B cell (primary cell): ENCODE results near the gene HOXA10. TPM values are rescaled to one million over a fixed set of nuclear protein-coding genes. Genes with fewer than 3 reads are reported as not detected.
A peak's percentile ranks its signal among the peaks of the same experiment; 100 is the strongest.

ENCODE experiments used
- ATAC-seq: fragments of 200-7000 bp; cut with Tn5 transposase; one replicate; pipeline ENCODE4 v1.10.0; 2021; ENCODE audit warnings: low read depth, mild to moderate bottlenecking, moderate number of reproducible peaks, moderate library complexity
- CTCF ChIA-PET: fragments of 350-600 bp; sonication (Branson Sonifier 250); formaldehyde crosslinking; loops from one replicate; lab custom pipeline; 2021; ENCODE audit warnings: antibody characterized with exemption, inconsistent platforms; lab: Charles Lee
- POLR2A ChIA-PET: fragments of 350-600 bp; sonication (Branson Sonifier 250); formaldehyde crosslinking; loops from one replicate; lab custom pipeline; 2021; ENCODE audit warnings: antibody characterized with exemption; lab: Charles Lee
- DNase-seq: peaks from one replicate; pipeline ENCODE4 v3.0.0; 2013
- H2AFZ ChIP-seq: 2 replicates; pipeline ENCODE4 v1.6.1; 2012; ENCODE audit warnings: mild to moderate bottlenecking, low read depth, low read length; ENCODE audit not compliant: insufficient read depth, poor library complexity, severe bottlenecking
- H3K27ac ChIP-seq, 2 donors: 1 replicate in 1 of 2; 2 replicates in 1 of 2; pipeline ENCODE4 v1.5.1; 2012 to 2013; ENCODE audit warnings: low read length in 2 of 2, mild to moderate bottlenecking in 2 of 2, moderate library complexity in 1 of 2
- H3K27me3 ChIP-seq, 4 experiments: fragments of 200-600 bp in 1 of 4; sonication (generic) in 1 of 4; replicated peaks in 1 of 4; 1 replicate in 2 of 4; 2 replicates in 2 of 4; pipeline versions ENCODE4 v1.6.1 to v1.7.0; 2013 to 2016; ENCODE audit warnings: low read length in 3 of 4, mild to moderate bottlenecking in 2 of 4, mixed read lengths in 1 of 4, moderate library complexity in 1 of 4; ENCODE audit not compliant: insufficient read depth in 4 of 4, control insufficient read depth in 3 of 4; ENCODE audit errors: control extremely low read depth in 1 of 4
- H3K36me3 ChIP-seq, 2 experiments: replicated peaks in 1 of 2; 1 replicate in 1 of 2; 2 replicates in 1 of 2; pipeline versions ENCODE4 v1.6.1 to v1.7.1; 2013; ENCODE audit warnings: low read length in 1 of 2; ENCODE audit not compliant: insufficient read depth in 2 of 2, control insufficient read depth in 1 of 2; ENCODE audit errors: control extremely low read depth in 1 of 2, extremely low read depth in 1 of 2
- H3K4me1 ChIP-seq, 2 donors: fragments of 200-600 bp in 1 of 2; sonication (generic) in 1 of 2; 1 replicate in 1 of 2; 2 replicates in 1 of 2; pipeline versions ENCODE4 v1.5.1 to v1.6.1; 2013 to 2017; ENCODE audit warnings: low read length in 2 of 2; ENCODE audit not compliant: control insufficient read depth in 2 of 2, insufficient read depth in 2 of 2
- H3K4me2 ChIP-seq: replicated peaks from 2 replicates; pipeline ENCODE3; 2012; ENCODE audit warnings: mild to moderate bottlenecking, low read depth, low read length; ENCODE audit not compliant: poor library complexity, severe bottlenecking
- H3K4me3 ChIP-seq, 5 experiments: fragments of 200-600 bp in 1 of 5; sonication (generic) in 1 of 5; 1 replicate in 3 of 5; 2 replicates in 2 of 5; pipeline versions ENCODE4 v1.5.1 to v1.7.0; 2011 to 2016; ENCODE audit warnings: low read length in 4 of 5, mild to moderate bottlenecking in 4 of 5, low read depth in 2 of 5, control low read depth in 1 of 5, moderate library complexity in 1 of 5; ENCODE audit not compliant: insufficient read depth in 1 of 5; ENCODE audit errors: control extremely low read depth in 1 of 5, extremely low read depth in 1 of 5
- H3K79me2 ChIP-seq: fragments of 200-600 bp; sonication (generic); one replicate; pipeline ENCODE4 v1.6.0; 2016; ENCODE audit warnings: low read length; ENCODE audit not compliant: control insufficient read depth, insufficient read depth
- H3K9ac ChIP-seq: fragments of 200-600 bp; sonication (generic); 2 replicates; pipeline ENCODE4 v1.6.1; 2017; ENCODE audit warnings: mild to moderate bottlenecking, low read length, moderate library complexity
- H3K9me3 ChIP-seq, 3 donors: one replicate each; pipeline versions ENCODE4 v1.6.1 to v1.7.1; 2013; ENCODE audit warnings: low read length in 2 of 3; ENCODE audit not compliant: control insufficient read depth in 2 of 3, insufficient read depth in 1 of 3; ENCODE audit errors: control extremely low read depth in 1 of 3
- H4K20me1 ChIP-seq: 2 replicates; pipeline ENCODE4 v1.6.0; 2012; ENCODE audit warnings: mild to moderate bottlenecking, low read length; ENCODE audit not compliant: insufficient read depth, control insufficient read depth, poor library complexity, severe bottlenecking
- H3K27ac Mint-ChIP-seq: one replicate; pipeline ENCODE4 v1.8.0; 2021; ENCODE audit warnings: mixed read lengths
- H3K27me3 Mint-ChIP-seq: one replicate; pipeline ENCODE4 v1.8.0; 2021; ENCODE audit warnings: mixed read lengths
- H3K4me1 Mint-ChIP-seq: one replicate; pipeline ENCODE4 v1.8.0; 2021; ENCODE audit warnings: mixed read lengths
- H3K4me3 Mint-ChIP-seq: one replicate; pipeline ENCODE4 v1.8.0; 2021; ENCODE audit warnings: mixed read lengths
- H3K9me3 Mint-ChIP-seq: one replicate; pipeline ENCODE4 v1.8.0; 2022; ENCODE audit warnings: mixed read lengths; ENCODE audit not compliant: insufficient read depth
- CTCF ChIP-seq: fragments of 200-600 bp; IDR thresholded peaks from one replicate; pipeline ENCODE4 v1.8.0; 2022; ENCODE audit warnings: antibody characterized with exemption, mild to moderate bottlenecking
- EZH2 ChIP-seq: IDR thresholded peaks from 2 replicates; pipeline ENCODE4 v1.6.1; 2012; ENCODE audit warnings: borderline replicate concordance, low read depth, mild to moderate bottlenecking, moderate library complexity, low read length; ENCODE audit not compliant: insufficient read depth, poor library complexity, severe bottlenecking
- WGBS: methylation state at CpG from one replicate; pipeline ENCODE4 v1.1.5; 2013; ENCODE audit warnings: missing lambda C conversion rate; ENCODE audit not compliant: insufficient coverage; 5-methylcytosine and 5-hydroxymethylcytosine counted together
- intact Hi-C: fragments of 100-400 bp; cut with micrococcal nuclease; formaldehyde crosslinking; loops from one replicate; pipeline ENCODE4 v1.10.0; 2022
- polyA plus RNA-seq: library from polyadenylated mRNA; depleted of rRNA; stranded (reverse); fragments of >200 nt; gene quantifications from 2 replicates; pipeline ENCODE4 v1.2.3, GENCODE V29; 2012
- total RNA-seq, 2 donors: library from RNA; stranded (reverse); fragments of 120-200 nt in 1 of 2; gene quantifications; 1 replicate in 1 of 2; 2 replicates in 1 of 2; pipeline versions ENCODE4 v1.2.3 to v1.2.4, GENCODE V29; 2013 to 2022

Gene HOXA10
- total and polyA plus RNA-seq, 2 donors (not counting 1 experiment from before 2014, with no cell fraction given) = not detected

GRCh38 chr7:27156916-27157701, 17.0 kb downstream of the HOXA10 start:
- H3K9ac ChIP-seq = no peak overlapping the region
- H2AFZ ChIP-seq = no peak overlapping the region
- peaks cover 62 to 74% of the 10 kb centered on the region in 2 donors for H3K4me1 ChIP-seq
- H3K9me3 ChIP-seq = peaks cover 0 to 81% (median 18%) of the 10 kb centered on the region in 3 donors
- H3K4me2 ChIP-seq = no peak overlapping the region
- H3K79me2 ChIP-seq = no peaks in the 10 kb centered on the region
- H3K27me3 ChIP-seq = peaks cover 1 to 94% (median 79%) of the 10 kb centered on the region in 4 experiments
- intact Hi-C loops = loop anchor here (2.0 kb wide), 2 partner anchors 84 to 1300 kb away; no protein-coding TSS in a partner anchor
- peak overlapping the region; percentile 87 for H3K27ac Mint-ChIP-seq
- TF ChIP-seq CTCF = no peak
- no peak for TF ChIP-seq EZH2
- ChIA-PET POLR2A (interaction anchor here (0.6 to 1.5 kb wide), 2 partner anchors 35 to 1301 kb away, joined by 3 to 4 read pairs; no protein-coding TSS in a partner anchor), CTCF (interaction anchor here (0.7 to 2.0 kb wide), 6 partner anchors 11 to 1303 kb away, joined by 3 to 7 read pairs (median 4); no protein-coding TSS in a partner anchor)
- 9% methylated on average over 19 of the region's 30 CpGs for WGBS
- H3K36me3 ChIP-seq = no peaks in the 10 kb centered on the region
- peak overlapping the region; percentile 23 for H3K4me3 Mint-ChIP-seq
- DNase-seq (peak; percentile 45), ATAC-seq (no peak)
- peaks cover 71% of the 10 kb centered on the region for H3K27me3 Mint-ChIP-seq
- H4K20me1 ChIP-seq = peaks cover 10% of the 10 kb centered on the region
- peaks cover 38% of the 10 kb centered on the region for H3K4me1 Mint-ChIP-seq
- no peak overlapping the region for H3K4me3 ChIP-seq
- no peak overlapping the region for H3K27ac ChIP-seq
- no peaks in the 10 kb centered on the region for H3K9me3 Mint-ChIP-seq
